ENCODE results near the gene PIGH.

Gene PIGH

DNA sequence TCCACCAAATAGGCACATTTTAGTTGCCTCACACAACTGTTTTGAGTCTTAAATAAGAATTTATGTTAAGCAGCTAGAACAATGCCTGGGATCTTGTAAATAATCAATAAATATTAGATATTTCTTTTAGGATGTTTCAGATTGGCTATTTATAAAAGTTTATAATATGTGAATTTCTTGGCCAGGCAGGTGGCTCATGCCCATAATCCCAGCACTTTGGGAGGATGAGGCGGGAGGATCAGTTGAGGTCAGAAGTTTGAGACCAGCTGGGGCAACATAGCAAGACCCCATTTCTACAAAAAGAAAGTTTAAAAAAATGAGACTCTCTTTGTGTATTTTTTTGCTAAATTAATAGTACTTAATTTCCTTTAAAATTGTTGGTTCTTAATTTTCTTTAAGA lies 41.4 kb upstream of the PIGH start:
- TF ChIP-seq, protein P1, sequence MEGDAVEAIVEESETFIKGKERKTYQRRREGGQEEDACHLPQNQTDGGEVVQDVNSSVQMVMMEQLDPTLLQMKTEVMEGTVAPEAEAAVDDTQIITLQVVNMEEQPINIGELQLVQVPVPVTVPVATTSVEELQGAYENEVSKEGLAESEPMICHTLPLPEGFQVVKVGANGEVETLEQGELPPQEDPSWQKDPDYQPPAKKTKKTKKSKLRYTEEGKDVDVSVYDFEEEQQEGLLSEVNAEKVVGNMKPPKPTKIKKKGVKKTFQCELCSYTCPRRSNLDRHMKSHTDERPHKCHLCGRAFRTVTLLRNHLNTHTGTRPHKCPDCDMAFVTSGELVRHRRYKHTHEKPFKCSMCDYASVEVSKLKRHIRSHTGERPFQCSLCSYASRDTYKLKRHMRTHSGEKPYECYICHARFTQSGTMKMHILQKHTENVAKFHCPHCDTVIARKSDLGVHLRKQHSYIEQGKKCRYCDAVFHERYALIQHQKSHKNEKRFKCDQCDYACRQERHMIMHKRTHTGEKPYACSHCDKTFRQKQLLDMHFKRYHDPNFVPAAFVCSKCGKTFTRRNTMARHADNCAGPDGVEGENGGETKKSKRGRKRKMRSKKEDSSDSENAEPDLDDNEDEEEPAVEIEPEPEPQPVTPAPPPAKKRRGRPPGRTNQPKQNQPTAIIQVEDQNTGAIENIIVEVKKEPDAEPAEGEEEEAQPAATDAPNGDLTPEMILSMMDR (IDR thresholded peaks at IDR 0.05; ENCODE audit: low read depth, low read length): no peak
- no peak for DNase-seq (ENCODE audit: low read depth in 2 of 2)
- H3K4me3 ChIP-seq (replicated peaks in 1 of 2; ENCODE audit: low read depth in 2 of 2, low read length in 2 of 2): no peak overlapping the region

DNA sequence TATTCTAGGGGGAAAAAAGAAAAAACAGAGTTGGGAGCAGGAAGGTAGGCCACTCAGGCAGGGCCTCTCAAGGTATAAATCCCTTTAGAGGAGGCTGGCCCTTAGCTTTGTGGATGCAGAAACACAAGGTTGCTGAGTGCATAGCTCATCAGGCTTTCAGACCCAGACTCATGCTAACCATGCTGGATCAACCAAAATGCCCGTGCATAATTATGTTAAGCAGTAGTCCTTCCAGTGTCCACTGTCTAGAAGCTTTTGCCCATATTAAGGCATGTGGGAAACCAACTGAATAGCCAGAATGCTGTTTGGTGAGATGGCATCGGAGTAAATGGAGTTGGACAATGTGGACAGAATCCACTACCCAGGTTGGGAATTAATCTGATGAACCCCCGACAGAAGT lies 38.6 kb upstream of the PIGH start:
- TF ChIP-seq, protein P1 (IDR thresholded peaks at IDR 0.05; ENCODE audit: low read depth, low read length): no peak
- DNase-seq (ENCODE audit: low read depth in 2 of 2): no peak
- no peak overlapping the region for H3K4me3 ChIP-seq (replicated peaks in 1 of 2; ENCODE audit: low read depth in 2 of 2, low read length in 2 of 2)

DNA sequence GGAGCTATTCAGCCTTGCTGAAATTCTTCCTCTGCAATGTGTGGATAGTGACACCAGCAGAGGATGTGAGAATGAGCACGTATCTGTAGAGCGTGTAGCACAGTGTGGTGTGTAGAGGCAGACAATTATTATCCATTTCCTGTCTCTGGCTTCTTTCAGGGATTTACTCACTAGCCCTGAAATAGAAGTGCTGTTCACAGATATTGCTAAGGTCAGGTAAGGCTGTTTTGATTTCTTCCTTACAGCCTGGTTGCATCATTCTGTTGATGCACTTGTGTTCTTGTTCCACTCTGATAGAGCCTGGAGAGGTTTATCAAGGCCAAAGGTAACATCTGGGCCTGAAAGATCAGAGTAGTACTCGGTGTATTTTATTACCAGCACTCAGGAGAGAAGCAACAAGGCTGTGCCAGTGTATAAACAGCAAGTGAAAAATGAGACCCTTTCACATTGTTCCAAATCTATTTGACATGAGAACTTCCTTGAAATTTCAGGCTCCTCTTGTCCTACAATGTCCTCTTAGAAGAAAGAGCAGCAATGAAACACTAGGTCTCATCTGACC lies 36.4 kb upstream of the PIGH start:
- TF ChIP-seq, protein P1 (IDR thresholded peaks at IDR 0.05; ENCODE audit: low read depth, low read length): no peak
- DNase-seq (ENCODE audit: low read depth in 2 of 2): peak; percentile 42 to 46
- H3K4me3 ChIP-seq (replicated peaks in 1 of 2; ENCODE audit: low read depth in 2 of 2, low read length in 2 of 2): no peak overlapping the region

DNA sequence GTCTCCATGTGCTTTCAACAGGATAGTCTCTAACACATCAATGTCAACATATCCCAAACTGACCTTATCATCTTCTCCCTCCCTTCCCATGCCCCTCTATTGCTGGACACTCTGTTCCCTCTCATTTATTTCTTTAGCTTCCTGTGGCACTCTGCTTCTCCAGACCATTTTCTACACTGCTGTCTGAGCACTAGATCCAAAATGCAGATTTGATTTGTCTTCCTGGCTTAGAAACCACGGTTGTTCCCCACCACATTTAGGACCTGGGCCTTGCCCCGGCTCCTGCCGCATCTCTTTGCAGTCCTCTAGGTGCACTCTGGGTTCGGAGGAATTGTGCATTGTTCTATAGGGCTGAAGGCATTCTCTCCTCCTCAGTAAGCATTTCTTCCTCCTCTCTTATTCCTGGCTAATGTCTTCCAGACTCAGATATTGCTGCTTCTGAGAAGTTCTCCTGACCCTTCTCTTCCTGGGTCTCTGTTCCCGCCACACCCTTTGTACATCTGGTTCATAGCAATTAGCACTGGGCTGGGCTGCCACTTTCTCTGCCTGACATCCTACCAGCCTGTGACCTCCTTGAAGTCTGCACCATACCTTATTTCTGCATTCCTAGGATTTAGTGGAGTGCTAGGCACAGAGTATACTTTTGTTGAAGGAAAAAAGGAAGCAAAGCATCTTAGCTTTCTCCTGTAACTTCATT lies 33.5 kb upstream of the PIGH start:
- H3K4me3 ChIP-seq (replicated peaks in 1 of 2; ENCODE audit: low read depth in 2 of 2, low read length in 2 of 2): no peak overlapping the region
- TF ChIP-seq, protein P1 (IDR thresholded peaks at IDR 0.05; ENCODE audit: low read depth, low read length): no peak
- no peak for DNase-seq (ENCODE audit: low read depth in 2 of 2)

DNA sequence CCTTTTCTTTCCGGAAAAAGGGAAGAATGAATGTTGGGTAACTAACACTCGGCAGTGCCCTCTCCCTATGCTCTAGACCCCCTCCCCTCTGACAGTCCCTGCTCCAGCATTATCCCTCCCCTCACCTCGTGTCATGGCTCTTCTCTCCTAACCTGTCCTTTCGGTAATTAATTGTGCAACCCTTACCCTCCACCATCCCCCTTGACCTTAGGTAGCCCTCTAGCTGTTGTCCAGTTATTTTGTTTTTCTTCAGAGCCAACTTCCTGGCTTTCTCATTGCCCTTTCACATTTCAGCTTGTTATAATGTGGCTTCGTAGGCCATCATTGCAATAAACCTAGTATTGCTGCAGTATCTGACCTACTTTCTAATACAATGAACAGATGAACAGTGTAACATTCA lies 30.9 kb upstream of the PIGH start:
- TF ChIP-seq, protein P1 (IDR thresholded peaks at IDR 0.05; ENCODE audit: low read depth, low read length): no peak
- H3K4me3 ChIP-seq (replicated peaks in 1 of 2; ENCODE audit: low read depth in 2 of 2, low read length in 2 of 2): no peak overlapping the region
- DNase-seq (ENCODE audit: low read depth in 2 of 2): no peak

DNA sequence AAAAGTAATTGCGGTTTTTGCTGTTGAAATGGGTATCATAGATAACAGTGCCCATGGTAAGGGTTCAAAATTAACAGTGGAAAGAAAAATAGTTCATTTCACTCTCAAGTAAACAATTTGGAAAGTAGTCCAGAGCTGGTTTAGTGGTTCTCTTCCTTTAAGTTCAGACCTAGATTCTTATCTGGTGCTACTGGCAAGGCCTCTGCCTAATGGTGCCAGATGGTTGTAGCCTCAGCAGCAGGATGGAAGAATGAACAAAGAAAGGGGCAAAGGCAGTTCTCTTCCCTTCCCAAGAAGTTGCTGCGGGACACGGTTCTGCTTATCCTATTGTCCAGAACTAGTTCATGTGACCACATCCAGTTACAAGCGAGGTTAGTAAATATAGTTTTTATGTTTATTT lies 30.1 kb upstream of the PIGH start:
- DNase-seq (ENCODE audit: low read depth in 2 of 2): no peak

More for the DNA sequence above, 30.1 kb upstream of the PIGH start:
- TF ChIP-seq, protein P1 (IDR thresholded peaks at IDR 0.05; ENCODE audit: low read depth, low read length): no peak
- H3K4me3 ChIP-seq (replicated peaks in 1 of 2; ENCODE audit: low read depth in 2 of 2, low read length in 2 of 2): no peak overlapping the region
